GM19452 (cell line): ENCODE results near the gene OR2C1.
A peak's percentile ranks its signal among the peaks of the same experiment; 100 is the strongest.

ENCODE experiments used
- ATAC-seq: cut with Tn5 transposase; IDR thresholded peaks from one replicate; pipeline ENCODE4 v1.9.1; 2021; ENCODE audit not compliant: unreplicated experiment

OR2C1 gene

DNA sequence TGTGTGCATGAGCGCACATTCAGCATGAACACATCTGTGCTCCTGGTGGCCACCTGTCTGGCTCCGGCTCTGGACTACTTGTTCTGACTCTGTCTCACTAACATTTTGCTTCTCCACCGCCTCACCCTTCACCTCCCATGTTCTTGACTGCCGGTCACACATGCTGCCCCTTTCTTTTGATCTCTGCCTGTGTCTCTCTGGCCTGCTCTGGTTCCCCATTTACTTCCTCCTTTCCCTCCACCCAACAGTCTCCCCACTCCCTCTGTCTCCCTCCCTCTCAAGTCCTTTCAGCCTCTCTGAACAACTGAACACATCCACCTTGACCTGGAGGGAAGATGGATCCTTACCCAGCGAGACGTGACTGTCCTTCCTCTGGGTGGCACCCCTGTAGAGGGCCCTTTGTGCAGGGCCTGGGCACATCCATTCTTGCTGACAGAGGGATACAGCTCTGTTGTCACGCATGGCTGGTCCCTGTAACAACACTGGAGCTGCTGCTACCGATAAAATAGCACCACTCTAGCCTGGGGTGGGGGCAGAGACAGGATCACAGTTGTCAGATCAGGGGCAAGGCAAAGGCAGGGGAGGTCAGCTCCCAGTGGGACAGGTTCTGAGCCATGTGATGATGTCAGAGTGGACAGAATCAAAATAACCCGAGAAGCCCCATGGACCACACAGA is 34.1 kb downstream of the OR2C1 start:
- no peak for ATAC-seq

- no peak for ATAC-seq
These were observed 44.7 kb downstream of the OR2C1 start for GRCh38 chr16:3400446-3400778.

DNA sequence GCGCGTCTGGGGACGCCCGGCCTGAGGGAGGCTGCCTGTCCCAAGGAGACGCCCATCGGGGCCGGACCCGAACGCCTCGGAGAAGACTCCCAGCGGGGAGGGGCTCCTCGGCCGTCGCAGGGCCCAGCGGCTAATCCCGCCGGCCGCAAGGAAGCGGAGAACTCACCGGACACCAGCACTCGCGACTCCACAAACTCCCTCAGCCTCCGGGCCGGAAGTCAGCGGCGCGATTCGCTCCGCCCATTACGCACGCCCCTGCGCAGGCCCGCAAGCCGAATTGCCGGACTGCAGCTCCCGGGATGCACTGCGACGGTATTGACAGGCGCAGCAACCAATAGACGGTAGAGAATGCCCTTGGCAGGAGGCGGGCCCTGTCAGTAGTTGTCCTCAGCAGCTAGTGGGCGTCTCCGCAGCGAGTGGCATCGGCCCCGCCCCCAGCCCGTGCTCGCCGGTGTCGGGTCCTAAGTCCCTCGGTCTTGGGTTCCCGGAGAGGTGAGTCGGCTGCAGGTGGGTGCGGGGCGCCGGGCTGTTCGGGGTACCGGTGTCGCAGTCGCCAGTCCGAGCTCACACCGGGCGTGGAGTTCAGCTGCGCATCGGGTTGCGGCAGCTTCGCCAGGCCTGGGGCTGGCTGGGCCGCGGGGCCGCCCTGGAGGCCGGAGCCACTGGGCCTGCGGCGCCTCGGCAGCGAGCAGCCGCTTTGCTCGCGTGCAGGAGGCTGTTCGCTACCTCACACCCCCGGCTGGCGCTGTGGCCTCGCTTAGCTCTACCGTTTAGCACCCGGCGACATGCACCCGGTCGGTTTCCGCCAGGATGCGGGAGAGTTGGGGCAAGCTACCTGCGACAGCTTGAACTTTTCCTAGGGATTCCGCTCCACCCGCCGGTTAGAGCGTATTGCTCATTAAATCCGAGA is 45.3 kb downstream of the OR2C1 start, which contains the start of the genes ZNF174 and ZSCAN32:
TSS of gene ZNF174 (plus strand) at position 437 of the 910 bp plus-strand sequence. CDS start 790 bp downstream, outside the sequence.
TSS of gene ZSCAN32 (minus strand) at position 226 of the 910 bp plus-strand sequence. CDS start 3,447 bp downstream, outside the sequence.
- ATAC-seq = peak; percentile 97

GRCh38 chr16:3401719-3402397 is 46.2 kb downstream of the OR2C1 start:
- no peak for ATAC-seq
